Dermis lymphatic vessel endothelial cell (primary cell): Measurements from ENCODE around the gene RAD52. TPM values are rescaled to one million over a fixed set of nuclear protein-coding genes. Genes with fewer than 3 reads are reported as not detected.

Experiments used
- total RNA-seq: library from RNA; depleted of rRNA; stranded (reverse); fragments of >200 nt; gene quantifications from 2 replicates; pipeline ENCODE4 v1.2.1, GENCODE V29; 2014

Gene RAD52
- total RNA-seq, result 4.8 and 9.8 TPM in 2 replicates

DNA sequence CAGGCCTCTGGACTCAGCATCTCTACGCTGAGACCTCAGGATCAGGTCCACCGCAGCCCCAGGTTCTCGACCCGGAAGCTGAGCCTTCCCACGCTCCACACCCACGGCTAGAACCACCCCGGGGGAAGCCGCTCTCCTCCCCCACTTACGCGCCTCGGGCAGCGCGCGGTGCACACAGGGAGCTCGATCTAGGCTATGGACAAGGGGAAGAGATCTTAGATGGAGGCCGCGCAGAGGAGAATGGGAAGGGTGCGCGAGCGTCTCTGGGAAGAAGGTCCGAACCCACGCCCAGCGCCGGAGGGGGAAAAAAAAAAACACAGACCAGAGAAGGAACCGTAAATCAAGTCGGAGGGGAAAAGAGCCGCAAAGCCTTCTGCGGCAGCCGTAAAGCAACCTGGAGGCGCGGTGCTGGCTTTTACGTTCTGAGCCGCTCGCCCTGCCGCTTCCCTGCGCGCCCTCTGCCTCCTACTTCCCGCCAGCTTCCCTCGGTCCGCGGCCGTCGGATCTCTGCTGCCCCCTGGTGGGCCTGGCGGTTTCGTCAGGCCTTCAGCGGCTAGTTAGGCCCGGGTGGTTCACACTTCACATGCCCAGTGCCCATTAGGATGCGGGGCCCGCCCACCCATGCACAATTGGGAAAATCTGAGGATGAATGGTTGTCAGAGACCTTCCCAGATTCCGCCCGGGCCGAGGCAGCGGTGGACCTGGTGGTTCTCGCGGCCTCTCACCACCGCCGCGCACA is at the start of gene RAD52:
Gene RAD52, minus strand, starts transcription at position 242 of the 739 bp plus-strand sequence. CDS start 16,636 bp downstream, outside the sequence.

GRCh38 chr12:990661-991349 is 41.3 kb upstream of the RAD52 start, which contains the start of gene ERC1:
TSS of gene ERC1 (plus strand) at chr12:991223. CDS start at chr12:1027904, 36,681 bp downstream.

Other genes with a start within 250 kb of the RAD52 start
- 131 and 159 TPM in 2 replicates for gene WNK1, start 197.1 kb downstream of the RAD52 start, total RNA-seq
- gene ERC1, start 41.5 kb upstream of the RAD52 start, total RNA-seq, result 28.4 and 28.7 TPM in 2 replicates